Nephron progenitor cell (in vitro differentiated cells): ENCODE results near the gene RRP1B.
A peak's percentile ranks its signal among the peaks of the same experiment; 100 is the strongest.

ENCODE experiments used
- DNase-seq: peaks from one replicate; pipeline ENCODE4 v3.0.0; 2021
- H3K27ac Mint-ChIP-seq: 2 replicates; pipeline ENCODE4 v1.8.0; 2021; ENCODE audit warnings: mild to moderate bottlenecking, moderate library complexity, mixed read lengths
- H3K27me3 Mint-ChIP-seq: 2 replicates; pipeline ENCODE4 v1.8.0; 2021; ENCODE audit warnings: mild to moderate bottlenecking, low read depth, mixed read lengths; ENCODE audit not compliant: poor library complexity
- H3K36me3 Mint-ChIP-seq: 2 replicates; pipeline ENCODE4 v1.8.0; 2021; ENCODE audit warnings: low read depth, mixed read lengths
- H3K4me1 Mint-ChIP-seq: 2 replicates; pipeline ENCODE4 v1.8.0; 2021; ENCODE audit warnings: mixed read lengths
- H3K4me3 Mint-ChIP-seq: 2 replicates; pipeline ENCODE4 v1.8.0; 2021; ENCODE audit warnings: mild to moderate bottlenecking, moderate library complexity, mixed read lengths
- H3K9me3 Mint-ChIP-seq: 2 replicates; pipeline ENCODE4 v1.8.0; 2021; ENCODE audit warnings: mild to moderate bottlenecking, moderate library complexity, mixed read lengths
- TF ChIP-seq, protein P1 (sequence below): fragments of 200-600 bp; sonication (generic); IDR thresholded peaks from 2 replicates; pipeline ENCODE4 v1.5.0; 2021; ENCODE audit warnings: antibody characterized with exemption

The RRP1B gene

DNA sequence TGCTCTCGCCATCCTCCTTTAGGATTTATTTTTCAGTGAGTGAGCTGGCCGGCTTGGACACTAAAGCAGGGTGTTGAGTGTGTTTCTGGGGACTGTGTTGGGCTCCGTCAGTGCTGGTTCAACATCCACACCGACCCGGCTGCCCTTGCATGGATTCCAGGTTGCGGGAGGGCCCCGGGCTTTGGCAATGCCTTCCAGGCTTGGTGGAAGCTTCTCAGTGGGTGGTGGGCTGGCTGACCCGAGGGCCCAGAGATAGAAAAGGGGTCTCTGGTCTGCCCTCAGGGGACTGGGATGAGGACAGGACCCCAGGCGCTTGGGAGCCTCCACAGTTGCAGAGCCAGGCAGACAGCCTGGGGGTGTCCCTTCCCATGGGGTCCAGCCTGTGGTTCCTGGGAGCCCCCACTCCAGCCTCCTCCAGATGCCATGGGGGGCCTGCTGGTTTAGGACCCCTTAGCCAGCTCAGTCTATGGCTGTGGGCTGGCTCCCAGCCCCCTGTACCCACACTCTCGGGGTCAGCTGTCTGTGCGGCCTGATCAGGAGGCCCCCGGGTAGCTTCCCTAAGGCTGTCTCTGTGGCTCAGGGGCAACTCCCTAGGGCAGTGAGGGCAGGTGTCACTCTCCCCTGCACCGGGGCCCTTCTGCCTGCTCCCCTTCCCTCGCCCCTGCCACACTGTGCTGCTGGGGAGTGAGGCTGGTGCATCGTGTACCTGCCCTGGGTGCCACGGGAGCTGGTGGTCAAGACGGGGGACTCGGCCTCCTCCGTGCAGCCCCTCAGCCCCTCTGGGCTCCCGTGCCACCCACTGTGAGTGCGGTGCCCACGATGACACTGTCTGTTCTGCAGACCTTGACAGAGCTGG is 76.1 kb downstream of the RRP1B start:
- TF ChIP-seq, protein P1, sequence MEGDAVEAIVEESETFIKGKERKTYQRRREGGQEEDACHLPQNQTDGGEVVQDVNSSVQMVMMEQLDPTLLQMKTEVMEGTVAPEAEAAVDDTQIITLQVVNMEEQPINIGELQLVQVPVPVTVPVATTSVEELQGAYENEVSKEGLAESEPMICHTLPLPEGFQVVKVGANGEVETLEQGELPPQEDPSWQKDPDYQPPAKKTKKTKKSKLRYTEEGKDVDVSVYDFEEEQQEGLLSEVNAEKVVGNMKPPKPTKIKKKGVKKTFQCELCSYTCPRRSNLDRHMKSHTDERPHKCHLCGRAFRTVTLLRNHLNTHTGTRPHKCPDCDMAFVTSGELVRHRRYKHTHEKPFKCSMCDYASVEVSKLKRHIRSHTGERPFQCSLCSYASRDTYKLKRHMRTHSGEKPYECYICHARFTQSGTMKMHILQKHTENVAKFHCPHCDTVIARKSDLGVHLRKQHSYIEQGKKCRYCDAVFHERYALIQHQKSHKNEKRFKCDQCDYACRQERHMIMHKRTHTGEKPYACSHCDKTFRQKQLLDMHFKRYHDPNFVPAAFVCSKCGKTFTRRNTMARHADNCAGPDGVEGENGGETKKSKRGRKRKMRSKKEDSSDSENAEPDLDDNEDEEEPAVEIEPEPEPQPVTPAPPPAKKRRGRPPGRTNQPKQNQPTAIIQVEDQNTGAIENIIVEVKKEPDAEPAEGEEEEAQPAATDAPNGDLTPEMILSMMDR, result no peak
- peaks cover 43% of the 10 kb centered on the region for H3K4me1 Mint-ChIP-seq
- no peak for DNase-seq
- H3K27me3 Mint-ChIP-seq, result no peaks in the 10 kb centered on the region
- no peak overlapping the region for H3K4me3 Mint-ChIP-seq
- H3K27ac Mint-ChIP-seq, result peak overlapping the region; percentile 57
- H3K36me3 Mint-ChIP-seq, result peaks cover 11% of the 10 kb centered on the region
- no peaks in the 10 kb centered on the region for H3K9me3 Mint-ChIP-seq

DNA sequence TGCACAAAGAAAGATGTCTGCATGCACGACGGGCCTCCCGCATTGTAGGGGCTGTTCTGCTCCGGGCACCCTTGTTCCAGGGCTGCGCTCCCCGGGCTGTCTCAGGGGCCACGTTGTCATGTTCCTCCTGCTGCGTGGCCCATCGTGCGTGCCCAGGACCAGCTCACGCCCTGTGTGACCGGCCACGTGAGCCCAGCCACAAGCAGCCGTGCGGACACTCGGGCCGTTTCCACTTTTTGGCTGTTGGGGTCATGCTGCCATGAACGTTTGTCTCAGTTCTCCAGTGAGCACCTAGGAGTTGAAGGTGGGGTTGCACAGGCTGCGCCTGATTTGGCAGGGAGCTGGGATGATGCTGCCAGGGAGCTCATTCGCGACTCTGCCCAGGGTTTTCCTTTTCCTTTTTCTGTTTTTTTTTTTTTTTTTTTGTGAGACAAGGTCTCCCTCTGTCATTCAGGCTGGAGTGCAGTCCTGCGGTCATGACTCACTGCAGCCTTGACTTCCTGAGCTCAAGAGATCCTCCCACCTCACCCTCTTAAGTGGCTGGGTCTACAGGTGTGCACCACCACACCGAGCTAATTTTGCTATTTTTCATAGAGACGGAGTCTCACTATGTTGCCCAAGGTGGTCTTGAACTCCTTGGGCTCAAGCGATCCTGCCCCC is 77.0 kb downstream of the RRP1B start:
- H3K36me3 Mint-ChIP-seq, result peaks cover 7% of the 10 kb centered on the region
- peak overlapping the region; percentile 57 for H3K27ac Mint-ChIP-seq
- H3K4me3 Mint-ChIP-seq, result no peak overlapping the region

DNA sequence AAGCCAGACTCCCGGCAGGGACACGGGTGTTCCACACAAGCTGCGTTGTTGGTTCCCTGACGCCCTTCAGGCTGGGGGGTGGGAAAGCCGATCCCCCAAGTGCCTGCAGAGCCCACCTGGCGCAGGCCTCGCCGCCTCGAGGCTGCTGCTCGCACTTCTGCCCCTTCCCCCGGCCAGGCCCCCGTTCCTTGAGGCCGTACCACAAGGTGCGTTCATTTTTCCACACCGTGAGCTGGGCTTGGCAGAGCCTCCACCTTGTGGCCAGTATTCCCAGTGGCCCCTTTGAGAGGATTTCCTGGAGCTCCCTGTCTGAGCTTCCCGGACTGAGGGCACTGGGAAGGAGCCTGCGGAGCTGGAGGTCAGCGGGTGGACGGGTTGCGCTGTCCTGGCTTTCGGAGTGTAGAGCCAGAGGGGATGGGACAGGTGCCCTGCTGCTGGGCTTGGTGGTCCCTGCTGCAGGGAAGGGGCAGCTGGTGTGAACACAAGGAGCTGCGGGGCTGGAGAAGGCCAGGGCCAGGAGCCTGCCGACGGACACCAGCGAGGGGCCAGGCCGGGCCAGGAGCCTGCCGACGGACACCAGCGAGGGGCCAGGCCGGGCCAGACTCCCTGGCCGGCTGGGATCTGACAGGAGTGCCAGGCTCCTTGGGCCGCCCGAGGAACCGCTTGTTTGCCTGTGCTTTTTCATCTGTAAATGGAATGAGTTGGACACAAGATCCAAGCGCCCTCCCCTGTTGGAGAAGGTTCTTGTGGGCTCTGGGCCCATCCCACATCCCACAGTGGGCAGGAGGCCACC is 78.0 kb downstream of the RRP1B start:
- TF ChIP-seq, protein P1, result no peak
- Mint-ChIP-seq H3K36me3 (peaks cover 5% of the 10 kb centered on the region), H3K4me1 (peaks cover 41% of the 10 kb centered on the region), H3K27ac (peak overlapping the region; percentile 96), H3K9me3 (no peaks in the 10 kb centered on the region), H3K27me3 (peaks cover 3% of the 10 kb centered on the region), H3K4me3 (no peak overlapping the region)
- DNase-seq, result no peak

More for the DNA sequence above, 77.0 kb downstream of the RRP1B start:
- Mint-ChIP-seq H3K9me3 (no peaks in the 10 kb centered on the region), H3K27me3 (peaks cover 3% of the 10 kb centered on the region), H3K4me1 (peaks cover 44% of the 10 kb centered on the region)
- TF ChIP-seq, protein P1, result no peak
- DNase-seq, result no peak

DNA sequence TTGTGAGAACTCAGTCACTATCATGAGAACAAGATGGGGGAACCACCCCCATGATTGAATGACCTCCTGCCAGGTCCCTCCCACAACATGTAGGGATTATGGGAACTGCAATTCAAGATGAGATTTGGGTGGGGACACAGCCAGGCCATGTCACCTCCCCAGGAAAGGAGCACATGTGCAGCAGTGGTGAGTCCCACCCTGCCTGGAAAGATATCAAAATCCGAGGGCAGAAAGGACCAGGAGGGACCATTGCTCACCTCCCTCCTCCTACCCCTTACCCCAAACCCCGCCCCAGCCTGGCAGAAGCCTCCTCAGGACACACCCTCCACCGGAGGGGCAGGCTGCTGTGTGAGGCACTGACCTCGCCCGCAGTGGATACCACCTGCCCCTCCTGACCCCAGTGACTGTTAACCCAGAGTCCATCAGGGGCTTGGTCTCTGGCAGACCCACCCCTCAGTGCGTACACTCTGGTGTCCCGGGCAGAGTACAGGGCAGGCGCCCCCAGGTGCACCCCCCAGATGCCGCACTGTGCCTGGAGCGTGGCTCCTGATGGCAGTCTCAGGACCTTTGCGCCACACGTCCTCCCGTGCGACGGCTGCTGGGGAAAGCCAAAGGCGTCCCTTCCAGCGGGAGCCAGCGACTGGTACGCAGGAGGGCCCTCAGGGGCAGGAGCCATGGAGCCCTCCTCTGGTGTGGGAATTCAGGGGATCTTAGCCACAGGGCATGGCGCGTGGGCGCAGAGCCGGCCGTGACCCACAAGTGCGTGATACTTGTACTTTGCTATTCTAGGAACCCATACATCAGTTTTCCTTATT is 80.5 kb downstream of the RRP1B start:
- H3K27me3 Mint-ChIP-seq, result peaks cover 3% of the 10 kb centered on the region
- no peaks in the 10 kb centered on the region for H3K9me3 Mint-ChIP-seq
- H3K4me3 Mint-ChIP-seq, result no peak overlapping the region
- H3K27ac Mint-ChIP-seq, result peak overlapping the region; percentile 90
- DNase-seq, result no peak
- TF ChIP-seq, protein P1, result no peak
- peaks cover 36% of the 10 kb centered on the region for H3K4me1 Mint-ChIP-seq
- peaks cover 16% of the 10 kb centered on the region for H3K36me3 Mint-ChIP-seq

DNA sequence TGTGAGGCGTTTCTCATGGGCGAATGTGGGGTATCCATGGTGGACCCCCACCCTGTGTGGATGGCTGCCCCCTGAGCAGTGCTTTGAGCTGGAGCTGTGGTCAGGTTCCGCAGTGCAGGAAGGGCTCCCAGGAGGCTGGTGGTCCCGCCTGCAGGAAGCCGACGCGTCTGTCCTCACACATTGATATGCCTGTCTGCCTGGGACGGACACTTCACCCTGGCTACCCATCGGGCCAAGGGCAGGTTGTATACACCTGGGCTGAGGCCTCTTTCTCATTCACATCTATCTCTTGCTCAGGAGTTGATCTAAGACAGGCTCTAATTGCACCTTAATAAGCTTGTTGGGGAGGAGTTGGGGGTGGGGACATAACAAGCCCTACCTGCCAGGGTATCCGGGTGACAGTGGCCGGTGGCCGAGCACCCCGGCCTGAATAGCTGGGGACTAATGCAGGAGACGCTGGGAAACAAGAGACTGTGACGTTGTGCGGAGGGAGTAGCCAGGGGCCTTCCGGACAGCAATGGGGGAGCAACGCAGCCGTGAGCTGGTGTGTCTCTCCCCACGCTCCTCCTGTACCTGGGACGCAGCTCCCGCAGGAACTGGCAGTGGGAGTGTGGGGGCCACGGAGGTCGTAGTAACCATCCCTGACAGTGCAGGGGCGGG is 81.3 kb downstream of the RRP1B start:
- Mint-ChIP-seq H3K4me1 (peaks cover 36% of the 10 kb centered on the region), H3K27me3 (peaks cover 3% of the 10 kb centered on the region), H3K27ac (peak overlapping the region; percentile 96), H3K4me3 (peak overlapping the region; percentile 80), H3K9me3 (no peaks in the 10 kb centered on the region), H3K36me3 (peaks cover 24% of the 10 kb centered on the region)
- TF ChIP-seq, protein P1, result no peak
- peak; percentile 55 for DNase-seq
